Measurements from ENCODE around the gene DYRK1B.
A peak's percentile ranks its signal among the peaks of the same experiment; 100 is the strongest.

The DYRK1B gene

GRCh38 chr19:39807846-39808364, 26.1 kb downstream of the DYRK1B start:
- no peak for DNase-seq

- DNase-seq = no peak
These were observed 28.9 kb downstream of the DYRK1B start for GRCh38 chr19:39805104-39805503.

- DNase-seq = no peak
These were observed 31.0 kb downstream of the DYRK1B start for GRCh38 chr19:39802958-39803357.

- DNase-seq = no peak
These were observed 36.9 kb downstream of the DYRK1B start for GRCh38 chr19:39797083-39797482.

GRCh38 chr19:39796000-39796498, 37.9 kb downstream of the DYRK1B start:
- DNase-seq = no peak

GRCh38 chr19:39795001-39795400, 39.0 kb downstream of the DYRK1B start:
- no peak for DNase-seq

- peak; percentile 78 for DNase-seq
These were observed 40.9 kb downstream of the DYRK1B start for GRCh38 chr19:39792999-39793546.

- no peak for DNase-seq
These were observed 45.7 kb downstream of the DYRK1B start for GRCh38 chr19:39788244-39788643.

GRCh38 chr19:39780894-39781293, 53.1 kb downstream of the DYRK1B start:
- no peak for DNase-seq

GRCh38 chr19:39778763-39779162, 55.2 kb downstream of the DYRK1B start, which contains the start of gene LEUTX:
Gene LEUTX, plus strand, starts transcription at chr19:39778854. Its CDS starts 67 bp downstream, at chr19:39778921.
- DNase-seq = no peak

Data from CD4-positive, alpha-beta T cell treated with Interleukin-6 for 4 hours (primary cell).